Stimulated activated CD8-positive, alpha-beta memory T cell treated with anti-CD3 and anti-CD28 coated beads, Interleukin-7, amount 100 ng/mL, for 24 hours (primary cell): ENCODE results near the gene MFNG.
"Not testable (repeated sequence)": the region's sequence is repeated elsewhere in the genome, so short reads cannot be mapped to it uniquely, and the experiment has no call there.

ENCODE experiments used
- DNase-seq: peaks from one replicate; pipeline ENCODE4 v3.0.0-alpha.2; 2020; ENCODE audit warnings: low read depth

Gene MFNG, protein sequence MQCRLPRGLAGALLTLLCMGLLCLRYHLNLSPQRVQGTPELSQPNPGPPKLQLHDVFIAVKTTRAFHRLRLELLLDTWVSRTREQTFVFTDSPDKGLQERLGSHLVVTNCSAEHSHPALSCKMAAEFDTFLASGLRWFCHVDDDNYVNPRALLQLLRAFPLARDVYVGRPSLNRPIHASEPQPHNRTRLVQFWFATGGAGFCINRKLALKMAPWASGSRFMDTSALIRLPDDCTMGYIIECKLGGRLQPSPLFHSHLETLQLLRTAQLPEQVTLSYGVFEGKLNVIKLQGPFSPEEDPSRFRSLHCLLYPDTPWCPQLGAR

DNA sequence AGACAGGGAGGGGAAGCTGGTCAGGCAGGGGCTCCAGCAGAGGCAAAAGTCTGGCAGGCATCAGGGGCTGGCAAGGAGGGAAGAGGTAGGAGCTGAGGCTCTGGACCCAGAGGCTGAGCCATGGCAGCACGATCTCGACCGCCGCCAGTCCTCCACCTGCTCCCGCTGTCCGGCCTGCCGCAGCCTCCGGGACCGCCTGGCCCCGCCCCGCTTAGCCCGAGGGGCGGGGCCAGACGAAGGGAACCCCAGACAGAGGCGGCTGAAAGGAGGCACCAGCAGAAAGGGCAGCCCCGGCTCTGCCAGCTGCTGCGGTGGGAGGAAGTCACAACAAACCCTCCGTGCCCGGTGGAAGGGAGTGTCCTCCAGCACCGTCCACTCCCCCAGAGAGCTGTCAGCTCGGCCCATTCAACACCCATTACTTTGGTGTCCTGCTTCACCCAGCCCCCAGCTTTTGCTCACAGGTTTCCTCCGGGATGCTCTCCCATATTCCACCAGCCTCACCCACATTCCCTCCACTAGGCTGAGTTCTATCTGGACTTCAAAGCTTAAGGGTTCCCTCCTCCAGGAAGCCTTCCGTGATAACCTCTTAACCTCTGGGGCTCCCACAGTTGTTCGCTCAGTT, at the start of gene MFNG:
MFNG (minus strand) TSS at position 161 of the 622 bp plus-strand sequence. CDS start 207 bp downstream, outside the sequence.
- DNase-seq: peak; percentile 45

DNA sequence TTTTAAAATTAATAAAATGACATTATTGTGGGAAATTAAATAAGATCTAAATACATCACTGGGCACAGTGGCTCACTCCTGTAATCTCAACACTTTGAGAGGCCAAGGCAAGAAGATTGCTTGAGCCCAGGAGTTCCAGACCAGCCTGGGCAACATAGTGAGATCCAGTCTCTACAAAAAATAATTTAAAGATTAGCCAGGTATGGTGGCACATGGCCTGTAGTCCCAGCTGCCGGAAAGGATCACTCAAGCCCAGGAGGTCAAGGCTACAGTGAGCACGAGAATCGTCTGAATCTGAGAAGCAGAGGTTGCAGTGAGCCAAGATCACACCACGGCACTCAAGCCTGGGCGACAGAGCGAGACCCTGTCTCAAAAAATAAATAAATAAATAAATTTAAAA, 49.0 kb upstream of the MFNG start:
- DNase-seq: no peak

DNA sequence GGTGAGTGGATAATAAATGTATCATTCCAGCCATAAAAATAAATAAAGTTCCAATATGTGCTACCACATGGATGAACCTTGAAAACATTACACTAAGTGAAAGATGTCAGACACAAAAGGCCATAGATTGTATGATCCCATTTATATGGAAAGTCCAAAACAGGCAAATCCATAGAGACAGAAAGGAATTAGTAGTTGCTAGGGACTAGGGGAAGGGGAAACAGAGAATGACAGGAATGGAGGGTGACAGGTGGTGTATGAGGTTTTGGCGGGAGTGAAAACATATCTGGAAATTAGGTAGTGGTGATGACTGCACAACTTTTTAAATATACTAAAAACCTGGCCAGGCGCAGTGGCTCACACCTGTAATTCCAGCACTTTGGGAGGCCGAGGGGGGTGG, 48.3 kb upstream of the MFNG start:
- DNase-seq: no peak

DNA sequence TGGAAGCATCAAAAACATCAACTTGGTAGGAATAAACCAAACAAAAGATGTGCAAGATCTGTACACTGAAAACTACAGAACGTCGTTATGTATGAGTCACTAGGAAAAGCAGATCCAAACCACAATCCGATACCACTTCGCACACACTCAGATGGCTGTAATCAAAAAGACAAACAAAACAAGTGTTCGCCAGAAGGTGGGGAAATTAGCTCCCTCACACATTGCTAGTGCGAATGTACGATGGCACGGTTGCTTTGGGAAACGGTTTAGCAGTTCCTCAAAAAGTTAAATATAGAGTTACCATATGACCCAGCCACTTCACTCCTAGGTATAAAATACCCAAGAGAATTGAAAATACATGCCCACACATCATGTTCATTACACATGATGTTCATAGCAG, 47.8 kb upstream of the MFNG start:
- no peak for DNase-seq

DNA sequence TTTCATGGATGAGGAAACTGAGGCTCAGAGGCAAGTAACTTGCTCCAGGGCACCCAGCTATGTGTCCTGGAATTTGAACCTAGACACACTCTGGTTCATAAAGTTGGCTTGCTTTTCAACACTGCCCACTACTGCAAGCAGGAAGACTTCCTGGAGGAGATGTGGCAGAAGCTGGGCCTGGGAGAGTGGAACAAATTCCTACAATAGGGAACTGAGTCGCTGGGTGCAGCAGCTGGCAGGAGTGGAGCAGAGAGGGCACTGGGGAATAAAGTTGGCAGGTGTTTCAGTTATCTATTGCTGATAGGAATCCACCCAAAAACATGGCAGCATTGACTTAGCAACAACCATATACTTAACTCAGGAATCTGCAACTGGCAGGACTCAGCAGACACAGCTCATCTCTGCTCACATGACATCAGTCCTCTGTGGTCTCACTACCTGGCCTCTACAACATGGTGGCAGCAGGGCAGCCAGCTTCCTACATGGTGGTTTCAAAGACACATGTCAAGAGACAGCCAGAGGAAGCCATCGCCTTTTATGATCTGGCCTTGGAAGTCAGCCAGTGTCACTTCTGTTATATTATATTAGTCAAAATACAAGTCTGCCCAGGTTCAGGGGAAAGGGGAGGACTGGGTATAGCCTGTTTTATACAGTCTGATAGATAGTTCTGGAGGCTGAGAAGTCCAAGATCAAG, 43.6 kb upstream of the MFNG start:
- DNase-seq: no peak

DNA sequence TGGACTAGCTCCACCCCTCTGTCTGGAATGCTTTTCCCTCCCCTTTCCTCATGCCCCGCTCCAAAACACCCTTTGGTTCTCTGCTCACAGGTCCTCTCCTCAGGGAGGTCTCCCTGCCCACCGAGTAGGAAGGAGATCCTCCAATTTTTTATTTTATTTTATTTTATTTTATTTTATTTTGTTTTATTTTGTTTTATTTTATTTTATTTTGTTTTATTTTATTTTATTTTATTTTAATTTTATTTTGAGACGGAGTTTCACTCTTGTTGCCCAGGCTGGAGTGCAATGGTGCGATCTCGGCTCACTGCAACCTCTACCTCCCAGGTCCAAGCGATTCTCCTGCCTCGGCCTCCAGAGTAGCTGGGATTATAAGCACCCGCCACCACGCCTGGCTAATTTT, 41.8 kb upstream of the MFNG start:
- not testable (repeated sequence) for DNase-seq

DNA sequence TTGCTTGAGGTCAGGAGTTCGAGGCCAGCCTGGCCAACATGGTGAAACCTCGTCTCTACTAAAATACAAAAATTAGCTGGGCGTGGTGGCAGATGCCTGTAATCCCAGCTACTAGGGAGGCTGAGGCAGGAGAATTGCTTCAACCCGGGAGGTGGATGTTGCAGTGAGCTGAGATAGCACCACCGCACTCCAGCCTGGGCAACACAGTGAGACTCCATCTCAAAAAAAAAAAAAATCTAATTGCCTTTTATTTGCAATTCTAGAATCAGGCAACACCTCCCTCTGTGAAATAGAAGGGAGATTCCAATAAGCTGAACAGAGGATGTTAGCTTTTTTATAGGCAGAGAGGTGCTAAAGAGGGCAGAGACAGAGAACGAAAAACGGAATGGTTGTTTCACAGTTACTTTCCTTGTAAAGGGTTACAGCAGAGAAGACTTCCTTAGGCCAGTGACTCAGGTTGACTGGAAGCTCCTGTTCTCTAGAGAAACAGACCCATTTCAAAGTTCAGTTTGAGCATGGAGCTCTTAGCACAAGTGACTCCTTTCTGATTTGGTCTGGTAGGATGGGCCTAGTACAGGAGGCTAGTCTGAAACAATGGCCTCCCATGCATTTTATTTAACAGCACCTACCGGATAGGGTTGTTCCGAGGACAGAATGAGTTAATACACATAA, 41.0 kb upstream of the MFNG start:
- DNase-seq: not testable (repeated sequence)

DNA sequence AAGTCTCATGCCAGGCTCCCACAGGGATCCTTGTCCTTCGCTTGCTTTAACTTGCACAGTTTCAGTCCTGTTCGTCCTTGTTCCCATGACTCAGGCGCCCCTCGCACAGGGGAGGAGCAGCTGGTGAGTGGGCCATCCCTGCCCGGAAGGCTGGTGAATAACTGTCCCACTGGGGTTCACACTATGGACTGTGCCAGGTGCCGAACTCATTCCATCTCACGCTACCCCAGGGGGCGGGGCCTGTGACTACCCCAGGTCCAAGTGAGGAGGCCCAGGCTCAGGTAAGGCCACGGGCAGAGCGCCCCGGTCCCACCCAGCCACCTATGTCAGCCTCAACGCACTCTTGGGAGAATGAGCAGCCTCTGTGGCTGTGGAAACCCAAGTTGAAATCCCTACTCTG, 40.2 kb upstream of the MFNG start:
- DNase-seq: no peak

DNA sequence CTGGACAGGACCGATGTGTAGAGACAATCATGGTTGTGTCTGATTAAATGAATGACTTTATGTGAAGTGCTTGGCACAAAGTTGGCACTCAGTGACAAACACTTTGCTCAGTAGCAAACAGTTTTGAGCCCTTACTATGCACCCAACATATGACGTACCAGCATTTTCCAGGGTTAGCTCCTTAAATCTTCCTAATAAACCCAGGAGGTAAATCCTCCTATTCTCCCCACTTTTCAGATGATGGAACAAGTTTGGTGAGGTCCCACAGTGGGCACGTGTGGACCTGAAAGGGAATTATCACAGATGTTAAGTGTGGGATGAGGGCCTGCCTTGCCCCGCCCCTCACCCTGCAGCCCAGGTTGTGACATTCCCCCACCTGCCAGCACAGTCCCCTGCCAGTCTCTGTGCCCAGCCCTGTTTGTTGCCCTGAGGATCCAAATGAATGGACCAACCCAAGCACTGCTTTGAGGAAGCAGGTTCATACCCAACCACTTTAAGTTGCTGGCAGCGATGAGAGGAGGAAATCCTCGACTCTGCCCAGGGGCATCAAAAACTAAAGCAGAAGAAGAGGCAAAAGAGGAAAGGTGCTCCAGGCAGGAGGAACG, 39.7 kb upstream of the MFNG start:
- no peak for DNase-seq

DNA sequence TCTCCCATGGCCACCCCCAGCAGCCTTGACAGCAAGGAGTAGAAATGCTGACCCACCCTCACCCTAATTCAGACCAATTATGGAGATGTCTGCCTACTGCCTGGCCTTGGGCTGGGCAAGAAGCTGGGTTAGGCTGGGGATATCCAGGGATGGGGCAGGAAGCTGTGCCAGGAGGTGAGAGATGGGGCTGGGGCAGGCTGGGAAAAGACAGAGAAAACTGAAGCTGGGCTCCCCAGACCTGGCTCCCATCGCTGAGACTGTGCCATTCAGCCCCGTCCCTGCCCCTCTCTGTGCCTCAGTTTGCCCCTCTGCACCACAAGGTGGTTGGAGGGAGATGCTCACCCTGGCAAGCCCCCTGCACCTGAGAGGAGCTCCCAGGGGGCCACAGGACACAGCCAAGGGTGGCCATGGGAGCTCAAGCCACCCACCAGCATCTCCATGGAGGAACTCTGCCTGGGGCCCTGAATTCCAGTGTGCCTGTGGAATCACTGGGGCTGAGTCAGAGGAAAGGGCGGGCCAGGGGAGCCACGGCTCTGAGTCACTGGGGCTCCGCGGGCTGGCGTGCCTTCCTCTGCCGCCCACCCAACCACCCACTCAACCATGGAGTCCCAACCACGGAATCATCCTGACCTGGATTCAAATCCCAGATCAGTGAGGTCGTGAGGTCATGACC, 39.0 kb upstream of the MFNG start:
- no peak for DNase-seq

DNA sequence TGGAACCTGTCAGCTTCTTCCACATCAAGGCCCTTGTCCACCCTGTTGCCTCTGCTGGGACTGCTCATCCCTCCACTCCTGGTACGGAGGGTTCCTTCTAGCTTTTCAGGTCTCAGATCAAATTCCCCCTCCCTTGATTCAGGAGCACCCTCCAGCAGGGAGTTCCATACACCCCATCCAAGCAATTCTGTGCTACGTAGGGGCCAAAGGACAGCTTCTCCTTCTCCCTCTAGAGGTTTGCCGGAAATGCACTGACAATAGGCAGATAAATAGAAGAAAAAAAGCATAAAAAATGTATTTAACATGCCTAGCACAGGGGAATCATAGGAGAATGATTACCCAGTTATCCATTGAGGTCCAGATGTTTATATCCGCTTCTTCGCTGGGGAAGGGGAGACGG, 36.3 kb upstream of the MFNG start:
- no peak for DNase-seq

DNA sequence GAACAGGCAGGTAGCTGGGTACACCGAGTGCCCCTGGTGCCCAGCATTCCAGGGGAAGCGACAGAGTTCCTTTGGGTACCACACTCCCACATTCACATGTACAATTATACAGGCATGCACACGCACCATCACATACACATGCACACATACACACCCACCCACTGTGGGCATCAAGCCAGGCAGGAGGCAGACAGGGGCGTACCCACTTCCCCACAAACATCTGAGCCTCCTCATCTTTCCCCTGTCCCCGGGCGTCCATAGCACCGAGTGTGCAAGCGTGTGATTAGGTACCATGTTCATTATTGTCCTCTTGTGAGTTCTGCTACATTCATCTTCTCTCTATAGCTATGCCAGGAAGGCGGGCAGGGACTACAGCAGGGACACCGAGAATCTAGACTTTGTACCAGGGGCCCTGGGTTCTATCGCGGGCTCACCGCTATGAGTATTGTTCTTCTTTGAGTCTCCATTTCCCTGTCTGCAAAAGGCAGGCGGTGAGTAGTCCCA, 35.1 kb upstream of the MFNG start:
- no peak for DNase-seq

DNA sequence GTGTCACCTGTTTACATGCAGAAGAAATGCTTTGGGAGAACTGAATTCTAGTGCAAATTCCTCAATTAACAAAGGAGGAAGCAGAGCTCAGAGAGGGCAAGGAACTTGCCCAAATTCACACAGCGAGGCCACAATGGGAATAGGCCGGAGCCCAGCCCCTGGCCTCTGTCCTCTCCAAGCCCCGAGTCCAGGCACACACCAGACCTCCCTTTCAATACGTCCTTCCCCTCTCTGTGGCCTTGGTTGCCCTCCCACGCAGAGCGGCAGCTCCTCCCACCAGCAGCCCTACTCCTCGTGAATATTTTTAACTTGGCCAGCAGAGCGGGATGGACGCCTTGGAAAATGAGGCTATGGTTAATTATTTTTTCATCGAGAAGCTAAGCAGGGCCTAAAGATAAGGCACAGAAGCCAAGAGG, 34.6 kb upstream of the MFNG start:
- DNase-seq: no peak

DNA sequence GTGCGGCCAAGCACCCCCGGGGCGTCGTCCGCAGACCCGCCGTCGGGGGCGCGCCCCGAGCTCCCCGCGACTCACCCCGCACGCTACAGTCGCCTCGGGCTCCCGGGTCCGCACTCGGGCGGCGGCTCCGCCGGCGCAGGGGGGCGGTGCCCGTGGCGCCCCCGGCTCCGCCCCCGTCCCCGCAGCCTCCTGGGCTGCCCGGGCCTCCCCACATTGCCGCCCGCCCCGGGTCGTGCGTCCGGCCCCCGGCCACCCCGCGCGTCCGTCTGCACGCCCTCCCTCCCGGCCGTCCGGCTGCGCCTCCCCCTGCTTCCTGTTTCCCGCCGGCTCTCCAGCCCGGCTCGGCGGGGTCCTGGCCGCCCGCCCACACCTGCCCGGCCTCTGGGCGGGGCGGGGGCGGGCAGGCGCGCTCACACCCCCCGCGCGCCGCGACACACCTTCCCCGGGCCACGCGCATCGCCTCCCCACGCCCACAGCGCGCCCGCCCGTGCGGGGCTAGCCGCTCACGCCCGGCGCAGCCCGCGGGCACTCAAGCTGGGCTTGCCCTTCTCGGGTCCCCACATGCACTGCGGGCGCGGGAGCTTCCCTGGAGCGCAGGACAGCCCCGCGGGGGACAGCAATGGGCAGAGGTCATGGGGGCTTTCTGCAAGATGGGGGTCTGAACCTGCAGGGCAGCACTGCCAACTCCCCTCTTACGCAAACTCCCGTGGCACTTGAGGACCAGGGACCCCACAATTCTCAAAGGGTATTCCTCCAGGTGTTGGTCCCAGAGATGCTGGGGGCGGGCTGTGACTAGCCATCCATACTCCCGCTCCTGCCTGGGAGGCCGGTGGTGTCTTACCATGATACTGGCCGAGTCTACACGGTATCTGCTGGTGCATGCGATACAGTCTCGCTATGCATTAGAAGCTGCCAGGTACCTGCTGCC, 33.3 kb upstream of the MFNG start, which contains the start of gene CARD10:
CARD10 (minus strand) TSS at position 148 of the 928 bp plus-strand sequence. CDS start 215 bp downstream, outside the sequence.
- no peak for DNase-seq

DNA sequence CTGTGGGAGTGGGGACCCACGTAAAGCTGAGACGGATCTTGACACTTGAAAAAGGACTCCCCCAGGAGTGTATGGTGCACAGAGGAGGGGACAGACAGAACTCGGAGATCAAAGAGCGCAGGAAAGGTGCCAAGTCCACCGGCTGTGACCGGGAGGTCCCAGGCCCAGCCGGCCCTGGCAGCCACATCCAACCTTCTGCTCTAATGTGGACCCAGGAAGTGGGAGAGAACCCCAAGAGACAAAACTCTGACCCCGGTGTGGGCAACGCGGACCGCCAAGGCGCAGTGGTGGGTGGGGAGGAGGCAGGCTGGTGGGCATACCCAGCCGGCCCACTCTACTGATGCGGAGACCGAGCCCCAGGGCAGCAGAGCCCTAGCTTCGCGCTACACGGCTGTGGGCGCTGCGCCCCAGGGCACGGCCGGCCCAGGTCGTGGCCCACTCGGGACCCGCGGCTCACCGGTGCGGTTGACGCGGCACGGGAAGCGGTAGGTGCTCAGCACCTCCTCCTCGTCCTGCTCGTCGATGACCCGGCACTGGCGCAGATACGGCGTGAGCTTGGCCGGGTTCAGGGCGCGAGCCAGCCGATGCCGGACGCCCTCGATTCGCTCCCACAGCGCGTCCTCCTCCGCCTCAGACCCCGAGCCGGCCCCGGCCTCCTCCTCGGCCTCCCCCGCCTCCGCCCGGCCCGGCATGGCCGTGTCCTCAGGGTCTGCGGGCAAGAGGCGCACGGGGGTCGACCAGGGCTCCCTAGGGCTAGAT, 32.5 kb upstream of the MFNG start:
- DNase-seq: no peak

DNA sequence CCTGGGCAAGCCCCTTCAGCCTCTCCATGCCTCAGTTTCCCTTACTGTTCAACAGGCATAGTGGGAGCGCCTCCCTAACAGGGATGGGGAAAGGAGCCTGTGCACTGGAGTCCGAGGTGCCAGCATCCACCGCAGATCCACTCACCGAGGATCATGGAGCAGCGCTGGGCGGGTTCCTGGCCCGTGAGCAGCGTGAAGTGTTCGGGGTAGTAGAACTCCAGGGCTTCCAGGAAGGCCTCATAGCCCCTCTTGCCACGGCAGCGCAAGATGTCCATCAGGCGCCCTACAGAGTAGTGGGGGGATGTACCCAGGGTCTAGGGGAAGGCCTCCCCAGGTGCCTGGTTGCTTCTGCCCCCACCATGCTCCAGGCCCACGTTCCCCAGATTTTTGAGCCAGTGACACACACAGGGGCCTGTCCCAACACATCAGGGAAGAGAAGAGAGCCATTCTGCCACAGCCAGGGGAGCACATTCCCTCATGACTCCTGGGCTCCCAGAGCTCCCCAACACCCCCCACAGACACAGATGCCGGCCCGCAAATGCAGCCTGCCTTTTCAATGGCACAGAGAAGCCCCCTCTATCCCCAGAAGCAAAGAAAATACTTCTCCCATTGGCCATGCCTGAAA, 31.8 kb upstream of the MFNG start:
- no peak for DNase-seq

DNA sequence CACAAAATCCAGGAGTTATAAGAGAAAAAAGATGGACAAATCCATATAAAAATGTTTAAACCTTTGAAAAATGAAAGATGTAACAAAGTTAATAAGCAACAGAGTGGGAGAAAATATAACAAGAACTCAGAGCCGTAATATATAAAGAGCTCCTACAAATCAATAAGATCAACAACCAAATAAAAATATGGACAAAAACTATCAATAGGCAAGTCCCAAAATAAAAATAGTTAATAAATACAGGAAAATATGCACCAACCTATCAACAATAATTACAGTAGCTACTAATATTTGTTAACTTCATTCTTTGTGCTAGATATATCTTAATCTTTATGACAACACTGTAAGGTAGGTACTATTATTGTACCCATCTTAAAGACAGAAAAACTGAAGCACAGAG, 30.3 kb upstream of the MFNG start:
- no peak for DNase-seq

DNA sequence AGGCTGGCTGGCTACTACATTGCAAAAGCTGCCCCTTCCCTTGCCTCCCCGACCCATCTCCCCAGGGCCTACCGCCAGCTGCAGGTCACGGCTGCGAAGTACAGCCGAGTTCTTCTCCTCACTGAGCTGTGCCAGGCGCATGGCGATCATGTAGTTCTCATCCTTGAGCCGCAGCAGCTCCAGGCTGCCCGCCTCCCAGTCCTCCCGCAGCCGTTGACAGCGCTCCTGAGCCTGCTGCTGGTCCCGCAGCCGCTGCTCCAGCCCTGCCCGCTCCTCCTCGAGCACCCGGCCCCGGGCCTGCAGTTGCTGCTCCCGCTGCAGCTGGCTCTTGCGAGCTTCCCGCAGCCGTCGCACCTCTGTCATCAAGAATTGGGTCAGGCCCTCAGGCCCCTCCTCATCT, 29.7 kb upstream of the MFNG start:
- no peak for DNase-seq

DNA sequence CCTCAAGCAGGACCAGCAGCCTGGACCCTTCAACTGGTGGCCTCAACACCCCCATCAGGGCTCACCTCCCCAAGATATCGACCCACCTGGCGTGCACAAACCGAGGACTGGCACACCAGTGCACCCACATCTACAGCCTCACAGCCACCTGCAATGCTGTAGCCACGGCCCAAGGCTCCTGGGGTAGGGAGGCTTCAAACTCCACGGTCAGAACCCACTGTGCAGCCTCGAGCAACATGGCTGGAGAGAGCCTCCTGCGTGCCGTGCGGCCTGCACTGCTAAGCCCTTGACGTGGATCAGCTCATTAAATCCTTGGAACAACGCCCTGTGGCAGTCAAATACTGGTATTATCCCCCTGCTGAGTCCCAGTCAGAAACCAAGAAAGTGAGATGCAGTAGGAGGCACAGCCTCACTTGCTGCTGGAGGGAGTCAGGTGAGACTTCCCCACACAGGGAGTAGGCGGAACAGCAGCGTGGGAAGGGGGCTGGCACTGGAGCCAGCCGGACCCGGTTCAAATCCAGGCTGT, 28.4 kb upstream of the MFNG start:
- DNase-seq: no peak
